ENCODE results near the gene MPIG6B.

MPIG6B gene

GRCh38 chr6:31692353-31692752 is 30.8 kb upstream of the MPIG6B start:
- TF ChIP-seq CTCF (IDR thresholded peaks at IDR 0.05) = no peak

GRCh38 chr6:31692886-31693285 is 30.3 kb upstream of the MPIG6B start:
- TF ChIP-seq CTCF (IDR thresholded peaks at IDR 0.05) = no peak

GRCh38 chr6:31693535-31693934 is 29.6 kb upstream of the MPIG6B start:
- TF ChIP-seq CTCF (IDR thresholded peaks at IDR 0.05) = no peak

- TF ChIP-seq CTCF (IDR thresholded peaks at IDR 0.05) = no peak
Observed at GRCh38 chr6:31697555-31697954, 25.6 kb upstream of the MPIG6B start.

GRCh38 chr6:31700740-31701401 is 22.3 kb upstream of the MPIG6B start:
- no peak for TF ChIP-seq CTCF (IDR thresholded peaks at IDR 0.05)

GRCh38 chr6:31701666-31702404 is 21.3 kb upstream of the MPIG6B start:
- no peak for TF ChIP-seq CTCF (IDR thresholded peaks at IDR 0.05)

- TF ChIP-seq CTCF (IDR thresholded peaks at IDR 0.05) = no peak
Observed at GRCh38 chr6:31702405-31702818, 20.8 kb upstream of the MPIG6B start.

Measured in LNCAP (cell line).